ENCODE data around the gene IRX4.

Gene IRX4

GRCh38 chr5:1912951-1913565 lies 30.3 kb upstream of the IRX4 start:
- DNase-seq: no peak

- no peak for DNase-seq
Measured at GRCh38 chr5:1911773-1912235, 29.1 kb upstream of the IRX4 start.

GRCh38 chr5:1910861-1911772 lies 28.4 kb upstream of the IRX4 start:
- no peak for DNase-seq

- DNase-seq: no peak
Measured at GRCh38 chr5:1910081-1910760, 27.5 kb upstream of the IRX4 start.

- DNase-seq: no peak
Measured at GRCh38 chr5:1909346-1909985, 26.7 kb upstream of the IRX4 start.

GRCh38 chr5:1908931-1909330 lies 26.2 kb upstream of the IRX4 start:
- no peak for DNase-seq

GRCh38 chr5:1907616-1908015 lies 24.9 kb upstream of the IRX4 start:
- no peak for DNase-seq

GRCh38 chr5:1905108-1905507 lies 22.4 kb upstream of the IRX4 start:
- no peak for DNase-seq

- no peak for DNase-seq
Measured at GRCh38 chr5:1901983-1902382, 19.3 kb upstream of the IRX4 start.

GRCh38 chr5:1901061-1901460 lies 18.3 kb upstream of the IRX4 start:
- DNase-seq: peak; percentile 28

- no peak for DNase-seq
Measured at GRCh38 chr5:1899201-1899600, 16.5 kb upstream of the IRX4 start.

- DNase-seq: no peak
Measured at GRCh38 chr5:1897816-1898450, 15.2 kb upstream of the IRX4 start.

GRCh38 chr5:1897386-1897785 lies 14.7 kb upstream of the IRX4 start:
- DNase-seq: no peak

GRCh38 chr5:1896602-1897376 lies 14.1 kb upstream of the IRX4 start:
- DNase-seq: no peak

- no peak for DNase-seq
Measured at GRCh38 chr5:1895739-1896420, 13.2 kb upstream of the IRX4 start.

- no peak for DNase-seq
Measured at GRCh38 chr5:1894243-1894642, 11.5 kb upstream of the IRX4 start.

- no peak for DNase-seq
Measured at GRCh38 chr5:1893754-1894153, 11.0 kb upstream of the IRX4 start.

GRCh38 chr5:1892685-1893445 lies 10.1 kb upstream of the IRX4 start:
- DNase-seq: no peak

- no peak for DNase-seq
Measured at GRCh38 chr5:1892211-1892610, 9.5 kb upstream of the IRX4 start.

GRCh38 chr5:1891391-1891790 lies 8.7 kb upstream of the IRX4 start:
- DNase-seq: no peak

- DNase-seq: no peak
Measured at GRCh38 chr5:1890296-1890695, 7.6 kb upstream of the IRX4 start.

Measured in fibroblast of upper back skin (primary cell).